ENCODE measurements around the gene OSER1. TPM values are rescaled to one million over a fixed set of nuclear protein-coding genes. Genes with fewer than 3 reads are reported as not detected.
"Not testable (repeated sequence)": the region's sequence is repeated elsewhere in the genome, so short reads cannot be mapped to it uniquely, and the experiment has no call there.

Gene OSER1
- polyA plus RNA-seq, 1 of the 3 experiments (the other 2 are of a cell fraction), result 22.3 TPM

- Histone ChIP-seq H4K20me1 (ENCODE audit: insufficient read depth) (no peaks in the 10 kb centered on the region), H3K9me3 (no peaks in the 10 kb centered on the region), H3K27ac (ENCODE audit: low read depth in 2 of 2, low read length in 1 of 2) (no peak overlapping the region), H3K4me1 (ENCODE audit: control insufficient read depth in 1 of 2, insufficient read depth in 2 of 2, low read depth in 1 of 2, low read length in 1 of 2) (no peaks in the 10 kb centered on the region), H2AFZ (ENCODE audit: low read depth) (no peak overlapping the region), H3F3A (replicated peaks; ENCODE audit: insufficient read depth) (no peaks in the 10 kb centered on the region), H3K79me2 (ENCODE audit: insufficient read depth) (no peaks in the 10 kb centered on the region), H3K36me3 (replicated peaks in 1 of 2; ENCODE audit: control insufficient read depth in 1 of 2, insufficient read depth in 2 of 2, low read length in 1 of 2) (no peaks in the 10 kb centered on the region), H3K4me2 (no peak overlapping the region), H3K4me3 (ENCODE audit: low read depth in 2 of 2, low read length in 1 of 2) (no peak overlapping the region), H3K27me3 (ENCODE audit: insufficient read depth) (no peaks in the 10 kb centered on the region), H3K9ac (no peak overlapping the region), H3K9me2 (no peaks in the 10 kb centered on the region)
- TF ChIP-seq PBX3 (IDR thresholded peaks at IDR 0.05) (no peak), NFIC (IDR thresholded peaks at IDR 0.05; ENCODE audit: borderline replicate concordance) (no peak), NRF1 (IDR thresholded peaks at IDR 0.05; ENCODE audit: low read depth, low read length) (no peak), USF2 (IDR thresholded peaks at IDR 0.05; ENCODE audit: borderline replicate concordance, low read depth, low read length) (no peak), FOSL2 (IDR thresholded peaks at IDR 0.05; ENCODE audit: borderline replicate concordance, low read depth) (no peak), JUND (IDR thresholded peaks at IDR 0.05) (no peak), USF1 (IDR thresholded peaks at IDR 0.05; ENCODE audit: borderline replicate concordance, low read depth) (no peak), RCOR1 (IDR thresholded peaks at IDR 0.05; ENCODE audit: low read length) (no peak)
- POLR2A ChIA-PET, result no interaction called here
- 71% methylated on average over 6 of the region's 6 CpGs for WGBS (ENCODE audit: low lambda C conversion rate)
- CTCF ChIA-PET, result interaction anchor here (0.8 to 6.1 kb wide), 4 partner anchors 14 to 153 kb away, joined by 3 to 42 read pairs (median 10); partner anchors contain the start of genes FITM2 and GDAP1L1
- DNase-seq, result no peak
These were observed 23.0 kb upstream of the OSER1 start for GRCh38 chr20:44233436-44234016.

GRCh38 chr20:44232469-44232856 lies 21.9 kb upstream of the OSER1 start:
- POLR2A ChIA-PET; H3K9ac ChIP-seq; H3K4me3 ChIP-seq (ENCODE audit: low read depth in 2 of 2, low read length in 1 of 2); H3K36me3 ChIP-seq (replicated peaks in 1 of 2; ENCODE audit: control insufficient read depth in 1 of 2, insufficient read depth in 2 of 2, low read length in 1 of 2); H3F3A ChIP-seq (replicated peaks; ENCODE audit: insufficient read depth); H4K20me1 ChIP-seq (ENCODE audit: insufficient read depth); H3K79me2 ChIP-seq (ENCODE audit: insufficient read depth); H3K27ac ChIP-seq (ENCODE audit: low read depth in 2 of 2, low read length in 1 of 2); H3K4me2 ChIP-seq; DNase-seq; H3K9me3 ChIP-seq; H3K27me3 ChIP-seq (ENCODE audit: insufficient read depth); H3K4me1 ChIP-seq (ENCODE audit: control insufficient read depth in 1 of 2, insufficient read depth in 2 of 2, low read depth in 1 of 2, low read length in 1 of 2); H2AFZ ChIP-seq (ENCODE audit: low read depth); H3K9me2 ChIP-seq: not testable (repeated sequence)
- 80% methylated on average over 4 of the region's 4 CpGs for WGBS (ENCODE audit: low lambda C conversion rate)
- CTCF ChIA-PET, result interaction anchor here (0.8 to 6.1 kb wide), 3 partner anchors 13 to 79 kb away, joined by 3 to 42 read pairs (median 17); partner anchors contain the start of genes FITM2 and GDAP1L1

Measured in SK-N-SH (cell line).